Measurements from ENCODE around the gene OR5T1.

The OR5T1 gene

DNA sequence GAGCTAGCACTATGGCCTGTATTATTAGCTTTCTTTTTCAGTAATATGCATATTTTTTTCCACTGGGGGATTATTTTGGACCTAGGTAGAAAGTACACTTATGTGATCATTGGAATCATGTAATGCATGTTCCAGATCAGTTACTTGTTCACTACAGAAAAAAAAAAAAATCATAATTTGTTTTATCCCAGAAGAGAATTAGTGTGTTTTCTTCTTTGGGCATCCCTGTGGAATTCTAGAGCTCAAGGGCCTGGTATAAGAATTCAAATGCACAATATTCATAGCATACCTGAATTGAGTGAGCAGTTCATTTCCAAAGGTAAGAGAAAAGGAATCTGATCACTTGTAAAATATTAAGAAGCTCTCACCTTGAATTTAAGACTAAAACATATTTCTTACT is at the start of gene OR5T1:
OR5T1 (plus strand) TSS at position 301 of the 400 bp plus-strand sequence. CDS start 1,485 bp downstream, outside the sequence.
- H3K4me3 ChIP-seq (ENCODE audit: low read depth, low read length): no peak within 1 kb of the TSS
- in situ Hi-C loops (cut with HindIII; ENCODE audit: low sequenced_read_pairs): no loop called here
- DNase-seq (ENCODE audit: low read depth, low spot score): no peak
- TF ChIP-seq, protein P1, sequence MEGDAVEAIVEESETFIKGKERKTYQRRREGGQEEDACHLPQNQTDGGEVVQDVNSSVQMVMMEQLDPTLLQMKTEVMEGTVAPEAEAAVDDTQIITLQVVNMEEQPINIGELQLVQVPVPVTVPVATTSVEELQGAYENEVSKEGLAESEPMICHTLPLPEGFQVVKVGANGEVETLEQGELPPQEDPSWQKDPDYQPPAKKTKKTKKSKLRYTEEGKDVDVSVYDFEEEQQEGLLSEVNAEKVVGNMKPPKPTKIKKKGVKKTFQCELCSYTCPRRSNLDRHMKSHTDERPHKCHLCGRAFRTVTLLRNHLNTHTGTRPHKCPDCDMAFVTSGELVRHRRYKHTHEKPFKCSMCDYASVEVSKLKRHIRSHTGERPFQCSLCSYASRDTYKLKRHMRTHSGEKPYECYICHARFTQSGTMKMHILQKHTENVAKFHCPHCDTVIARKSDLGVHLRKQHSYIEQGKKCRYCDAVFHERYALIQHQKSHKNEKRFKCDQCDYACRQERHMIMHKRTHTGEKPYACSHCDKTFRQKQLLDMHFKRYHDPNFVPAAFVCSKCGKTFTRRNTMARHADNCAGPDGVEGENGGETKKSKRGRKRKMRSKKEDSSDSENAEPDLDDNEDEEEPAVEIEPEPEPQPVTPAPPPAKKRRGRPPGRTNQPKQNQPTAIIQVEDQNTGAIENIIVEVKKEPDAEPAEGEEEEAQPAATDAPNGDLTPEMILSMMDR (IDR thresholded peaks at IDR 0.05; ENCODE audit: low read depth, low read length): no peak

DNA sequence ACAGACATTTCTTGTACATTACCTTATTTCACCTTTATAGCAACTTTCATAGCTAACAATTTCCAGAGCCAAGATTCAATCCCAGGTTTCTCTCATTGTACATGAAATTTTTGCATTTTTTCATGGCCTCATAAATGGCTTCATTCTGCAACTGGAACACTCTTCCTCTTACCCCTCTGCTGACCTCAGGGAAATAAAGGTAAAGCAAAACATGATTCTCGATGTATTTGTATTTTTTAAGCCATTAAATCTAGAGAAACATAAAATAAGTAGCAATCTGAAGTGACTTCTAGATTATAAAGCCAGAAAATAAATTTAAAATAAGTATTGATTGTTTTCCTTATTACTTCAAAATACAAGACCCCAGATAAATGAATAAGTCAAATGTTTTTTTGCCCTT is 39.8 kb upstream of the OR5T1 start, which contains the start of gene OR5T2:
OR5T2 (minus strand) TSS at position 101 of the 400 bp plus-strand sequence. CDS start 1,193 bp downstream, outside the sequence.
- no peak within 1 kb of the TSS for H3K4me3 ChIP-seq (ENCODE audit: low read depth, low read length)
- TF ChIP-seq, protein P1 (IDR thresholded peaks at IDR 0.05; ENCODE audit: low read depth, low read length): no peak
- in situ Hi-C loops (cut with HindIII; ENCODE audit: low sequenced_read_pairs): no loop called here
- no peak for DNase-seq (ENCODE audit: low read depth, low spot score)

DNA sequence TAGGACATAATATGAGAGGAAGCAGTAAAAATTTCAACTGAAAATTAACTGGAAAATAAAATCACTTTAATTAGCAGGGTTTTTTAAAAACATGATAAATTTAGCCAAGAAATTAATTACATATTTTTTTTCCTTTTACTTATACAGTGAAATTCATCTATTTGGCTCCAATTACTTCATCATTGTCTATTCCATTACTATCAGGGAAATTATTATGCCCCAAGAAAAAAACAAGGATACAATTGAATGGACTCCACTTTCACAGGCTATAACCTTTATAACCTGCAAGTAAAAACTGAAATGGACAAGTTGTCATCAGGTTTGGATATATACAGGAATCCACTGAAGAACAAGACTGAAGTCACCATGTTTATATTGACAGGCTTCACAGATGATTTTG is 22.0 kb upstream of the OR5T1 start, which contains the start of gene OR5T3:
OR5T3 (plus strand) TSS at position 301 of the 400 bp plus-strand sequence; CDS start at position 301, 0 bp downstream.
- in situ Hi-C loops (cut with HindIII; ENCODE audit: low sequenced_read_pairs): no loop called here
- H3K4me3 ChIP-seq (ENCODE audit: low read depth, low read length): no peak within 1 kb of the TSS
- TF ChIP-seq, protein P1 (IDR thresholded peaks at IDR 0.05; ENCODE audit: low read depth, low read length): no peak
- DNase-seq (ENCODE audit: low read depth, low spot score): no peak

DNA sequence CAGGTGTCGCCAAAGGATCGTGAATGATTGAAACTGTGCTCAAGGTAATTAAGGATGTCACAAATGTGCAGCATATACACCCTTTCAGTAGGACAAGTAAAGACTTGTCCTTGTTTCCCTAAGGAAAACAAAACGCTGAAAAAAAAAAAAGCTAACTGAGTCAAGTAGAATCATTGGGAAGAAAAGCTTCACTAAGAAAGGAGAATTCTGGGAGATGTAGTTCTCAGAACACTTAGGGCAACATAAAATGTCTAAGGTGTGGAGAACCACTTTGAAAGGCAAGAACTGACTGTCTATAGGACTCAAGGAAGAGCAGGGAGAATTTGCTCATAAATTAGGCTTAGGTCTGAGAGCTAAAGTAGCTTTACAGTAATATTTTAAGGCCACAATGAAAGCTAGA is 2.9 kb upstream of the OR5T1 start:
- no peak overlapping the region for H3K4me3 ChIP-seq (ENCODE audit: low read depth, low read length)
- TF ChIP-seq, protein P1 (IDR thresholded peaks at IDR 0.05; ENCODE audit: low read depth, low read length): no peak
- DNase-seq (ENCODE audit: low read depth, low spot score): no peak
- in situ Hi-C loops (cut with HindIII; ENCODE audit: low sequenced_read_pairs): no loop called here

DNA sequence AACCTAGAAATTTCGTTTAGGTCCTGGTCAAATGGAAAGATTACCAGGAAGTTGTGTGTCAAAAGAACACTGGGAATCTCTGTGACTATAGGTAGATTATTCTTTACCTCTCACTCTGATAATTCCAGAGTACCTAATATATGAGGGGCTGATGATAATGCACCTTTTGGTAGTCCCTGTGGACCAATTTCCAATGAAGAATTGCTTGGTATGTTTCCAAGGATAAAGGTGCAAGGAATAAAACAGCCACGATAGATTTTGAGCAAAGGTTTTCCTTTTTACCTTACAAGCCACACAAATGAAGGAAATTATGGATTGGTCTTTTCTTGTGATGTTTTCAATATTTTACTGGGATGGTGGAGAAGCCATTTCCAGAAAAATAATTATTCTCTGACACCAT is 18.2 kb downstream of the OR5T1 start, which contains the start of gene OR8H1:
OR8H1 (minus strand) TSS at position 101 of the 400 bp plus-strand sequence. CDS start 1,192 bp downstream, outside the sequence.
- TF ChIP-seq, protein P1 (IDR thresholded peaks at IDR 0.05; ENCODE audit: low read depth, low read length): no peak
- H3K4me3 ChIP-seq (ENCODE audit: low read depth, low read length): no peak within 1 kb of the TSS
- DNase-seq (ENCODE audit: low read depth, low spot score): no peak
- in situ Hi-C loops (cut with HindIII; ENCODE audit: low sequenced_read_pairs): no loop called here

DNA sequence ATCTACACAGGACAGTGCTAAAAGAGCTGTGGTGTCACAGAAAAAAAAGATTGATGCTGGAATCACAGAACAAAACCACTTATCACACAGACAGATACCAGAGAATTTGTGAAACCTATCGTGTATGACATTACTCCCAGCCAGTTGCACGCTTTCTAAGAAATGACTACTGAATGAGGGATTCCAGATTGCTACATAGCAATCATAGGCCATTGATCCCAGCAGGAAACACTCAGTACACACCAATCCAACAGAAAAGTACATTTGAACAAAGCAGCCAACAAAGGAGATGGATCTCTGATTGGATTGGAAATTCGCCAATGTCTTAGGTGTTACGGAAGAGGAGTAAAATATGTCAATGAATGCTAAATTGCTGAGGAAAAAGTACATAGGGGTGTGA is 22.9 kb downstream of the OR5T1 start:
- TF ChIP-seq, protein P1 (IDR thresholded peaks at IDR 0.05; ENCODE audit: low read depth, low read length): no peak
- in situ Hi-C loops (cut with HindIII; ENCODE audit: low sequenced_read_pairs): no loop called here

More for the DNA sequence above, 22.9 kb downstream of the OR5T1 start:
- H3K4me3 ChIP-seq (ENCODE audit: low read depth, low read length): no peak overlapping the region
- no peak for DNase-seq (ENCODE audit: low read depth, low spot score)

Data from astrocyte of the spinal cord (primary cell).